A673 (cell line): Measurements from ENCODE around the gene ADGRA1. TPM values are rescaled to one million over a fixed set of nuclear protein-coding genes. Genes with fewer than 3 reads are reported as not detected.
"Not testable (repeated sequence)": the region's sequence is repeated elsewhere in the genome, so short reads cannot be mapped to it uniquely, and the experiment has no call there.

Source experiments
- BruUV-seq: library from RNA; stranded (reverse); fragments of 400-500 nt; replicated peaks from 2 replicates; lab custom pipeline; 2021; lab: Mats Ljungman, UMichigan
- CTCF ChIA-PET: fragments of 300-600 bp; sonication (Branson Sonifier 250); formaldehyde crosslinking; loops from one replicate; lab custom pipeline; 2022; ENCODE audit warnings: antibody characterized with exemption; lab: Charles Lee
- POLR2A ChIA-PET: fragments of 300-600 bp; sonication (Branson Sonifier 250); formaldehyde crosslinking; loops from one replicate; lab custom pipeline; 2022; ENCODE audit warnings: antibody characterized with exemption; ENCODE audit not compliant: low non-redundant PET; lab: Charles Lee
- DNase-seq: peaks from one replicate; pipeline ENCODE4 v3.0.0-alpha.2; 2015; ENCODE audit warnings: low spot score
- H3K27ac ChIP-seq: fragments of 200-600 bp; sonication (generic); 2 replicates; pipeline ENCODE4 v1.5.1; 2016; ENCODE audit warnings: mixed run types, low read depth, mild to moderate bottlenecking, mixed read lengths, antibody characterized with exemption, low read length; ENCODE audit not compliant: poor library complexity, severe bottlenecking
- H3K27me3 ChIP-seq: fragments of 200-600 bp; sonication (generic); replicated peaks from 2 replicates; pipeline ENCODE4 v1.6.1; 2017; ENCODE audit warnings: mixed run types, low read depth, mild to moderate bottlenecking, mixed read lengths, antibody characterized with exemption, low read length; ENCODE audit not compliant: insufficient read depth, poor library complexity
- H3K36me3 ChIP-seq: fragments of 200-600 bp; sonication (generic); 2 replicates; pipeline ENCODE4 v1.6.1; 2016; ENCODE audit warnings: mixed run types, mild to moderate bottlenecking, mixed read lengths, antibody characterized with exemption, low read length; ENCODE audit not compliant: insufficient read depth, poor library complexity, severe bottlenecking
- H3K4me1 ChIP-seq: fragments of 200-600 bp; sonication (generic); 2 replicates; pipeline ENCODE4 v1.6.1; 2017; ENCODE audit warnings: mixed run types, mild to moderate bottlenecking, mixed read lengths, antibody characterized with exemption, low read length; ENCODE audit not compliant: insufficient read depth, poor library complexity, severe bottlenecking
- H3K4me3 ChIP-seq: fragments of 200-600 bp; sonication (generic); 2 replicates; pipeline ENCODE4 v1.5.1; 2016; ENCODE audit warnings: low read depth, mixed run types, mild to moderate bottlenecking, mixed read lengths, low read length; ENCODE audit not compliant: poor library complexity, severe bottlenecking
- H3K9me3 ChIP-seq: fragments of 200-600 bp; sonication (generic); 2 replicates; pipeline ENCODE4 v1.6.1; 2016; ENCODE audit warnings: mixed run types, low read depth, mild to moderate bottlenecking, mixed read lengths, antibody characterized with exemption, low read length; ENCODE audit not compliant: poor library complexity, severe bottlenecking
- CTCF ChIP-seq: fragments of 300-800, 200-600 bp; sonication (generic); conservative IDR thresholded peaks from 2 replicates; pipeline ENCODE4 v1.5.1; 2017; ENCODE audit warnings: low read depth, mild to moderate bottlenecking, antibody characterized with exemption, low read length, moderate library complexity, mixed read lengths
- EZH2 ChIP-seq: fragments of 200-600 bp; sonication (generic); IDR thresholded peaks from 2 replicates; pipeline ENCODE4 v1.6.1; 2017; ENCODE audit warnings: borderline replicate concordance, low read depth, mild to moderate bottlenecking, mixed read lengths, antibody characterized with exemption, low read length; ENCODE audit not compliant: poor library complexity, severe bottlenecking
- intact Hi-C: fragments of 100-400 bp; cut with micrococcal nuclease; formaldehyde crosslinking; loops from one replicate; pipeline ENCODE4 v1.10.0; 2022; ENCODE audit not compliant: unreplicated experiment
- total RNA-seq: library from RNA; stranded (reverse); gene quantifications from 2 replicates; pipeline ENCODE4 v1.2.3, GENCODE V29; 2021

Gene ADGRA1
- total RNA-seq, 1 experiment from 2014 or later, result 0.82 TPM

GRCh38 chr10:133133471-133134231 lies 45.9 kb downstream of the ADGRA1 start:
- CTCF ChIA-PET, result no interaction called here
- POLR2A ChIA-PET, result no interaction called here
- intact Hi-C loops, result no loop called here
- H3K36me3 ChIP-seq, result no peaks in the 10 kb centered on the region
- no peaks in the 10 kb centered on the region for H3K9me3 ChIP-seq
- TF ChIP-seq CTCF (no peak), EZH2 (no peak)
- H3K27ac ChIP-seq, result no peak overlapping the region
- H3K4me3 ChIP-seq, result no peak overlapping the region
- no TSS peak for BruUV-seq
- H3K4me1 ChIP-seq, result no peaks in the 10 kb centered on the region
- no peak for DNase-seq
- H3K27me3 ChIP-seq, result no peaks in the 10 kb centered on the region

GRCh38 chr10:133134411-133135115 lies 46.8 kb downstream of the ADGRA1 start:
- Histone ChIP-seq H3K9me3 (no peaks in the 10 kb centered on the region), H3K27ac (no peak overlapping the region), H3K4me3 (no peak overlapping the region), H3K36me3 (no peaks in the 10 kb centered on the region), H3K27me3 (no peaks in the 10 kb centered on the region), H3K4me1 (no peaks in the 10 kb centered on the region)
- no peak for DNase-seq
- TF ChIP-seq EZH2 (no peak), CTCF (no peak)
- intact Hi-C loops, result no loop called here
- BruUV-seq, result no TSS peak
- CTCF ChIA-PET, result no interaction called here
- POLR2A ChIA-PET, result no interaction called here

- no peaks in the 10 kb centered on the region for H3K9me3 ChIP-seq
- no TSS peak for BruUV-seq
- intact Hi-C loops, result no loop called here
- no peak overlapping the region for H3K4me3 ChIP-seq
- no peak for TF ChIP-seq EZH2
- no peak for TF ChIP-seq CTCF
- H3K27ac ChIP-seq, result no peak overlapping the region
- H3K4me1 ChIP-seq, result no peaks in the 10 kb centered on the region
- CTCF ChIA-PET, result no interaction called here
- DNase-seq, result no peak
- H3K27me3 ChIP-seq, result no peaks in the 10 kb centered on the region
- POLR2A ChIA-PET, result no interaction called here
- H3K36me3 ChIP-seq, result no peaks in the 10 kb centered on the region
Measured at GRCh38 chr10:133135116-133135465, 47.4 kb downstream of the ADGRA1 start.

DNA sequence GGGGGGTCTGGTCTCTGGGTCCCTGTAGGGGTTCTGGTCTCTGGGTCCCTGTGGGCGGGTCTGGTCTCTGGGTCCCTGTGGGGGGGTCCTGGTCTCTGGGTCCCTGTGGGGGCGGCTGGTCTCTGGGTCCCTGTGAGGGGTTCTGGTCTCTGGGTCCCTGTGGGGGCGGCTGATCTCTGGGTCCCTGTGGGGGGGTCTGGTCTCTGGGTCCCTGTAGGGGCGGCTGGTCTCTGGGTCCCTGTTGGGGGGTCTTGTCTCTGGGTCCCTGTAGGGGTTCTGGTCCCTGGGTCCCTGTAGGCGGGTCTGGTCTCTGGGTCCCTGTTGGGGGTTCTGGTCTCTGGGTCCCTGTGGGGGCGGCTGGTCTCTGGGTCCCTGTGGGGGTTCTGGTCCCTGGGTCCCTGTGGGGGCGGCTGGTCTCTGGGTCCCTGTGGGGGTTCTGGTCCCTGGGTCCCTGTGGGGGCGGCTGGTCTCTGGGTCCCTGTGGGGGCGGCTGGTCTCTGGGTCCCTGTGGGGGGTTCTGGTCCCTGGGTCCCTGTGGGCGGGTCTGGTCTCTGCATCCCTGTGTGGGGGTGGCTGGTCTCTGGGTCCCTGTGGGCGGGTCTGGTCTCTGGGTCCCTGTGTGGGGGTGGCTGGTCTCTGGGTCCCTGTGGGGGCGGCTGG lies 49.9 kb downstream of the ADGRA1 start:
- H3K27ac ChIP-seq, H3K9me3 ChIP-seq, DNase-seq, H3K4me1 ChIP-seq, POLR2A ChIA-PET, intact Hi-C loops, CTCF ChIA-PET, BruUV-seq, H3K4me3 ChIP-seq, H3K36me3 ChIP-seq, H3K27me3 ChIP-seq: not testable (repeated sequence)
